ENCODE data around the gene MARK1. TPM values are rescaled to one million over a fixed set of nuclear protein-coding genes. Genes with fewer than 3 reads are reported as not detected.

MARK1 gene
- total RNA-seq, 1 donor from 2014 or later, result not detected

DNA sequence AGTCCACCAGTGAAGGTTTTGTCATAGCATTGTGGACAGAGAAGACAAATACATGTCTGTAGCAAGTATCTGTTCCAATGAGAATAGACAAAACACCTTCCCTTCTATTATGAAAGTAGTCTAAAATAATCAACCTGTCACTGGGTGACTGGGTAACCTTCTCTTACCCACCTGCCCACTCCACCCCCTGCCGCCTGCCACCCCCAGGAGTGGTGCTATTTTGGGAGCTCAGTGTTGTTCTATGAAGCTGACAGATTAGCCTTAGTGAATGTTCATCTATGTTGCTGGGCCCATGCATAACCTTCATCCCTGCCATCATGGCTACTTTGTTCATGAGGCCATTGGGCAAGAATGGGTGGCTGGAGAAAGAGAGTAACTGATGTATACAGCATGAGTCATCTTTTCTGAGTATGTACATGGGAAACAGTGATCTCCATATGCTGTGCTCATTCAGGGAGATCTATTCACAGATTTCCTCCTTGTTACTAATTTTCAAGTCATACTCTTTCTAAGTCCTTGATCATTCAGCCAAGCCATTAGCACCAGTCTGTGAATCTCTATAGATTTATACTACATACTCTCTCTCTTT is 24.8 kb downstream of the MARK1 start:
- no peak overlapping the region for H3K27ac Mint-ChIP-seq
- intact Hi-C loops (cut with micrococcal nuclease), result loop anchor here (10.0 kb wide), 1 partner anchor 358 kb away; no protein-coding TSS in a partner anchor

DNA sequence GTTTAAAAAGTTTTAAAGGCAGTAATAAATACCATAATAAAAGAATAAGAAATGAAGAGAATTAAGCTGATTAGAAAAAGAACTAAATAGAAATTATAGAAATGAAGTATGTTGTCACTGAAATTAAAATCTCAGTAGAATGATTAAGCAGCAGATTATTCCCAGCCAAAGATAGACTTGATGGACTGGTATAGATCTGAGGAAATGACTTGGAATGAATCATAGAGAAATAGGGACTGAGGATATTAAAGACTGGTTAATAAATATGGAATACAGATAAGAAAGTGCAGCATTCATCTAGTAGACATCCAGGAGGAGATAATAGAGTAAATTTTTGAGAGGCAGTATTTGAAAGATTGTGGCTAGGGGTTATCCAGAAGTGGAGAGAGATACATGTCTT is 28.7 kb downstream of the MARK1 start:
- H3K36me3 Mint-ChIP-seq (ENCODE audit: low read depth), result no peaks in the 10 kb centered on the region
- no peaks in the 10 kb centered on the region for H3K27me3 Mint-ChIP-seq
- no peaks in the 10 kb centered on the region for H3K9me3 Mint-ChIP-seq
- no peak overlapping the region for H3K4me3 Mint-ChIP-seq
- H3K27ac Mint-ChIP-seq, result no peak overlapping the region
- H3K4me1 Mint-ChIP-seq, result no peaks in the 10 kb centered on the region
- no peak for DNase-seq
- intact Hi-C loops (cut with micrococcal nuclease), result loop anchor here (10.0 kb wide), 1 partner anchor 362 kb away; no protein-coding TSS in a partner anchor

More for the DNA sequence above, 24.8 kb downstream of the MARK1 start:
- Mint-ChIP-seq H3K4me3 (no peak overlapping the region), H3K4me1 (no peaks in the 10 kb centered on the region), H3K36me3 (ENCODE audit: low read depth) (no peaks in the 10 kb centered on the region), H3K9me3 (no peaks in the 10 kb centered on the region), H3K27me3 (no peaks in the 10 kb centered on the region)
- DNase-seq, result no peak

DNA sequence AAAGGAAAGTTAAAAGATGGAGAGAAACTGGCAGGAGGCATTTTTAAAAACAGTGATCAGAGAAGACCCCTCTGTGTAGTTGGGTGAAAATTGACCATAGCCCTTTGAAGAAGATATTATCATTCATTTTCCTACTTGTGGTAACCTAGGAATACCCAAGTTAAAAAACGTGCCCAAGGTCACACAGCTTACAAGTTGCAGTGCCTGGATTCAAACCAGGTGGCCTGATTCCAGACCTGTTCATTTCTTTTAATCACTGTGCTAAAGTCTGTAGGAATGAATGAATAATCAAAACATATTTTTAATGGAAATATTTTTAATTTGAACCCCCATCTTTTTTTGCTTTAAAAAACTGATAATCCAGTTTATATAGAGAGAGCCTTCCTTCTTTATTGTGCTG is 35.6 kb downstream of the MARK1 start:
- Mint-ChIP-seq H3K4me3 (no peak overlapping the region), H3K4me1 (no peaks in the 10 kb centered on the region)
- intact Hi-C loops (cut with micrococcal nuclease), result no loop called here

DNA sequence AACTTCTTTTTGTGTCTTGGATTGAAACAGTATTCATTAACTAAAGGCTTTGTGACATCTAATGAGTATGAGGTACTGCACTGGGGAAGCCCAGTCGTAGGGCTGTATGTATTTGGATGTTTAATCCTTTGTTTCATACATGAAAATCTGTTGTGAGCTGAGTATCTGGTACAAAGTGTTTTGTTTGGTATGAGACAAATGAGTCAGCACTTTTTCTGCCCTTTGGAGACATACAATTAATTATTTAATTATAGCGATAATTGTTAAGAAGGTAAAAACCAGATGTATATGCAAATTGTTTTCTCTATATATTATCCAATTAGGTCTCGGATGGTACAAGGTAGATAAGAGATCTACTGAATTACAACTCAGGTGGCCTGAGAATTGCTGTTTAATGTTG is 36.3 kb downstream of the MARK1 start:
- no peak for DNase-seq
- H3K9me3 Mint-ChIP-seq, result no peaks in the 10 kb centered on the region
- intact Hi-C loops (cut with micrococcal nuclease), result no loop called here
- no peak overlapping the region for H3K27ac Mint-ChIP-seq
- no peaks in the 10 kb centered on the region for H3K4me1 Mint-ChIP-seq
- H3K4me3 Mint-ChIP-seq, result no peak overlapping the region
- H3K36me3 Mint-ChIP-seq (ENCODE audit: low read depth), result no peaks in the 10 kb centered on the region
- peaks cover 2% of the 10 kb centered on the region for H3K27me3 Mint-ChIP-seq

More for the DNA sequence above, 35.6 kb downstream of the MARK1 start:
- no peak for DNase-seq
- no peaks in the 10 kb centered on the region for H3K36me3 Mint-ChIP-seq (ENCODE audit: low read depth)
- peaks cover 2% of the 10 kb centered on the region for H3K27me3 Mint-ChIP-seq
- no peak overlapping the region for H3K27ac Mint-ChIP-seq
- no peaks in the 10 kb centered on the region for H3K9me3 Mint-ChIP-seq

DNA sequence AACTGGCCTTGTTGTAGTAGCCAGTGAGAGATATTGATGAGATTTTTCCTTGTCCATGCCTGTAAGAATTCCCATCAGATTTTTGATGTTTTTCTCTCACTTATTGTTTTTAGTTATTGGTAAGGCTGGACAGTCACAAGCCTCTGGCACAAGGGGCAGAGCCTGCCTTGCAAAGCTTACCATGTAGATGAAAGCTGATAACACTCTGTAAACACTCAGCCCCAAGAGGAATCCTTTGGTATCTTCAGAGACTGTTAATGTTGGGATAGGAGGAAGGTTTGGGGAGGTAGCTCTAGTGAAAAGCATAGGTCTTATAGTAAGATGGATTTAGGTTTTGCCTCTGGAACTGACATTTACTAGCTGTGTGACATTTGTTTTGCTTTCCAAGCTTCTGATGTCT is 37.7 kb downstream of the MARK1 start:
- no peak overlapping the region for H3K27ac Mint-ChIP-seq
- intact Hi-C loops (cut with micrococcal nuclease), result no loop called here
- DNase-seq, result no peak
- no peaks in the 10 kb centered on the region for H3K4me1 Mint-ChIP-seq
- no peak overlapping the region for H3K4me3 Mint-ChIP-seq
- H3K9me3 Mint-ChIP-seq, result no peaks in the 10 kb centered on the region
- peaks cover 2% of the 10 kb centered on the region for H3K27me3 Mint-ChIP-seq
- H3K36me3 Mint-ChIP-seq (ENCODE audit: low read depth), result no peaks in the 10 kb centered on the region

DNA sequence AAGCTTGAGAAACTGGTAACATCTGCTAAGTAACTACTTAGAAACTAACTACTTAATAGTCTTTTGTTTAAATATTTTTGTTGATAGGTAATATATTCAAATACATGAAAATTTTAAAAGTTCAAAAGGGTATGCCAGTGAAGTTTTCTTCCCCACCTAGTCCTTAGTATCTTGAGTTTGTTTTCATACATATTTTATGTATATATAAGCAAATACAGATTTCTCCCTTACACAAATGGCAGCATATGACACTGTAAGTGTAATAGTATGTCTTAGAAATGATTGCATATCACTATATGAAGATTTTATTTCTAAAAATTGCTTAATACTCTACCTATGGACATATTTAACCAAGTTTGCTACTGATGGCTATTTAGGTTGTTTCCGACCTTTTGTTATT is 38.9 kb downstream of the MARK1 start:
- H3K27me3 Mint-ChIP-seq, result peaks cover 2% of the 10 kb centered on the region
- no peaks in the 10 kb centered on the region for H3K4me1 Mint-ChIP-seq
- no peak overlapping the region for H3K27ac Mint-ChIP-seq
- intact Hi-C loops (cut with micrococcal nuclease), result no loop called here
- H3K36me3 Mint-ChIP-seq (ENCODE audit: low read depth), result no peaks in the 10 kb centered on the region
- DNase-seq, result no peak
- no peaks in the 10 kb centered on the region for H3K9me3 Mint-ChIP-seq
- no peak overlapping the region for H3K4me3 Mint-ChIP-seq

DNA sequence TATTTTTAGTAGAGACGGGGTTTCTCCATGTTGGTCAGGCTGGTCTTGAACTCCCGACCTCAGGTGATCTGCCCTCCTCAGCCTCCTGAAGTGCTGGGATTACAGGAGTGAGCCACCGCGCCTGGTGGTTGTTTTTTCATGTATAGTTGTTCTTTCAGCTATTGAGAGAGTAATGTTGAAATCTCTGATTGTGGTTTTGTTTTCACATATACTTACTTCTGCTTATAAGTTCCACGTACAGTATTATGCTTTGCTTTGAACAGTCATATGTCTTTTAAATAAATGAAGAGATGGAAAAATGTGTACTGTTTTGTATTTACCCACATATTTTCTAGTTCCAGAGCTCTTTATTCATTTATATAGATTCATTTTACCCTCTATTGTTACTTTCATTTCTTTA is 44.5 kb downstream of the MARK1 start:
- H3K27me3 Mint-ChIP-seq, result no peaks in the 10 kb centered on the region
- H3K4me3 Mint-ChIP-seq, result no peak overlapping the region
- H3K4me1 Mint-ChIP-seq, result no peaks in the 10 kb centered on the region
- no peaks in the 10 kb centered on the region for H3K36me3 Mint-ChIP-seq (ENCODE audit: low read depth)
- no peaks in the 10 kb centered on the region for H3K9me3 Mint-ChIP-seq
- intact Hi-C loops (cut with micrococcal nuclease), result no loop called here
- no peak for DNase-seq
- no peak overlapping the region for H3K27ac Mint-ChIP-seq

DNA sequence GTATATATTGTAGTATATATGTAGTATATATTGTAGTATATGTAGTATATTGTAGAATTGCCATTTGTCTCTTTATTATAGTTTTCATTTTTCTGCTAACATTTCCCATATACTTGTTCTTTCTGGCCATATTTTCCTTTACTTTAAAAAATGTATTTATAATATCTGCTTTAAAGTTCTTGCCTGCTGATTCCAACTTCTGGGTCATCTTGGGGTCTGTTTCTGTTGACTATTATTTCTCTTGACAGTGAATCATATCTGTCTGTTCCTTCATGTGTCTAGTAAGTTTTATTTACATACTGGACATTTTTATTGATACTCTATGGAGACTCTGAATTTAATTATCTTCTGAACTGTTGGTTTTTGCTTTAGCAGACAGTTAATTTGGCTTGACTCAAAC is 45.9 kb downstream of the MARK1 start:
- no peak for DNase-seq
- H3K4me1 Mint-ChIP-seq, result no peaks in the 10 kb centered on the region
- H3K36me3 Mint-ChIP-seq (ENCODE audit: low read depth), result no peaks in the 10 kb centered on the region
- no peak overlapping the region for H3K27ac Mint-ChIP-seq
- intact Hi-C loops (cut with micrococcal nuclease), result no loop called here
- no peaks in the 10 kb centered on the region for H3K27me3 Mint-ChIP-seq
- no peaks in the 10 kb centered on the region for H3K9me3 Mint-ChIP-seq
- no peak overlapping the region for H3K4me3 Mint-ChIP-seq

DNA sequence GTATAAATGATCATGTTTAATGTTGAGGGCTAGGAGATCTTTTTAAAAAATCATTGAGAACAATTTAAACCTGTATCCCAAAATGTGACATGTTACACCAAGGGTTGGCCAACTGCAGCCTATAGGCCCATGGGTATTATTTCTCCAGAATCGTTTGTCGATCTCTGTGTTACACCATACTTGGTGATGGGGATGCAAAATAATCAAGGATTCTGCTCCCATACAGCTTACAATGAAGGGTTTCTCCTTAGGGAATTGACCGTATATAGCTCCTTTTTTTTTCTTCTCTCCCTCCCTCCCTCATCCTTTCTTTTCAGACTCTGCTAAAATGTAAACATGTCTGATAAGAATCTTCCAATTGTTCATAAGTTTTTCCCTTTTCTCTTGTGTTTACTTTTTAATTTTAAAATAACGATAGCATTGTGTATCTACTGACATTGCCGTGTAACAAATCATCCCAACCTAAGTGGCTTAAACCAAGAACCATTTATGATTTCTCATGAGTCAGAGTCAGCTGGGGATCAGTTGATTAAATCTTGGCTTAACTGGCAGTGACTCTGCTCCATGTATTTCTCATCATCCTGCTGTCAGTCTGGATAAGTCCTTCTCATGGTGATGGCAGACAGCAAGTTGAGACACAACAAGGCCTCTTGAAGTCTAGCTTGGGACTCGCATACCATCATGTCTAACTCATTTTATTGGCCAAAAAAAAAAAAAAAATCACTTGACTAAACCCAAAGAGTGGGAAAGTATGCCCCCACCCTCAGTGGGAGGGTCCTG is 48.0 kb downstream of the MARK1 start:
- Mint-ChIP-seq H3K9me3 (no peaks in the 10 kb centered on the region), H3K27ac (no peak overlapping the region), H3K36me3 (ENCODE audit: low read depth) (no peaks in the 10 kb centered on the region), H3K4me1 (no peaks in the 10 kb centered on the region), H3K4me3 (no peak overlapping the region), H3K27me3 (no peaks in the 10 kb centered on the region)
- no peak for DNase-seq
- intact Hi-C loops (cut with micrococcal nuclease), result no loop called here

DNA sequence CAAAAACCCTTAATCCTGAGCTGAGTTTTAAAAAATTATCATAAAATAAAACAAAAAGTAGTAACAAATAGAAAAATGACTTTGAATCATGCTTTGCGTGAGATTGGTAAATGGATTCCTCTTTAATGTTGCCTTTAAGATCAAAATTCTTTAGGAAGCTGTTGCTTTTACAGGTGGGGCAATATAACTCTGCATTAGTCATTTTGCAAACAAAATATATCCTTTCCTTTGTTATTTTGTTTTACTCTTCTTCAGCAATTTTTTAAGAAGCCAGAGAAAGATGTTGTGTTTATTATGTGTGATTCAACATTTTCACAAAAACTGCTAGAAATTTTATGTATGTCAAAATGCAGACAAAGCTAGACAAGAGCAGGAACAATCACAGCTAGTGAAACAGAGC is 50.0 kb downstream of the MARK1 start:
- Mint-ChIP-seq H3K27me3 (no peaks in the 10 kb centered on the region), H3K9me3 (no peaks in the 10 kb centered on the region), H3K27ac (no peak overlapping the region), H3K4me1 (no peaks in the 10 kb centered on the region), H3K36me3 (ENCODE audit: low read depth) (no peaks in the 10 kb centered on the region), H3K4me3 (no peak overlapping the region)
- no peak for DNase-seq
- intact Hi-C loops (cut with micrococcal nuclease), result no loop called here

DNA sequence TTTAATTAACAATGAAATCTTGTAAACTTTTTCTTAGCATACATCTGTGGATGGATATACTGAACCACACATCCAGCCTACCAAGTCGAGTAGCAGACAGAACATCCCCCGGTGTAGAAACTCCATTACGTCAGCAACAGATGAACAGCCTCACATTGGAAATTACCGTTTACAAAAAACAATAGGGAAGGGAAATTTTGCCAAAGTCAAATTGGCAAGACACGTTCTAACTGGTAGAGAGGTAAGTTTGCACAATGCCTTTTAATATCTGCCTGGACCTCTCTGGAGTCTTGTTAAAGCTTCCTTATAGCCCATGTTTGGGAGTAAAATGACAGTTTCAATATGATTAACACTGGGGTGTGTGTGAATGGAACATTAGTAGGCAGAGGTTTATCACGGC is 51.4 kb downstream of the MARK1 start:
- Mint-ChIP-seq H3K4me3 (no peak overlapping the region), H3K27ac (no peak overlapping the region), H3K27me3 (no peaks in the 10 kb centered on the region), H3K36me3 (ENCODE audit: low read depth) (no peaks in the 10 kb centered on the region), H3K4me1 (no peaks in the 10 kb centered on the region), H3K9me3 (no peaks in the 10 kb centered on the region)
- DNase-seq, result no peak
- intact Hi-C loops (cut with micrococcal nuclease), result no loop called here

DNA sequence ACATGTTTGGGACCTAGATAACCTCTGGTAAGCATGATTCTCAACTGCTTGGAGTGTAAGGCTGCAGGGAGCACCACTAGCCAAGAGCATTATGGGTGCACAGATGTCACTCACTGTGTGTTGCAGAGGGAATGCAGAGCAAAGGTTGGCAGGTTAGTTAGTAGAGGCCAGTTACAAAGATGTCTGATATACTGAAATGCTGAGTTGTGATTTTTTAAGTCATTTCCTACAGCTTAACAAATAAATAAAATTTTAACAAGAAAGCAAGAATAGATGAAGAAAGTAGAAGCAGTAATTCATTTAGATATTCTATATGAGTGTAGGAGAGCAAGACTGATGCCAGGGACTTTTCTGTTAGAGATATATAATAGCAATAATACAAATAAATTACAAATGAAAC is 64.8 kb downstream of the MARK1 start:
- Mint-ChIP-seq H3K4me1 (no peaks in the 10 kb centered on the region), H3K36me3 (ENCODE audit: low read depth) (no peaks in the 10 kb centered on the region), H3K4me3 (no peak overlapping the region), H3K27ac (no peak overlapping the region), H3K9me3 (no peaks in the 10 kb centered on the region), H3K27me3 (no peaks in the 10 kb centered on the region)
- intact Hi-C loops (cut with micrococcal nuclease), result no loop called here
- DNase-seq, result no peak

DNA sequence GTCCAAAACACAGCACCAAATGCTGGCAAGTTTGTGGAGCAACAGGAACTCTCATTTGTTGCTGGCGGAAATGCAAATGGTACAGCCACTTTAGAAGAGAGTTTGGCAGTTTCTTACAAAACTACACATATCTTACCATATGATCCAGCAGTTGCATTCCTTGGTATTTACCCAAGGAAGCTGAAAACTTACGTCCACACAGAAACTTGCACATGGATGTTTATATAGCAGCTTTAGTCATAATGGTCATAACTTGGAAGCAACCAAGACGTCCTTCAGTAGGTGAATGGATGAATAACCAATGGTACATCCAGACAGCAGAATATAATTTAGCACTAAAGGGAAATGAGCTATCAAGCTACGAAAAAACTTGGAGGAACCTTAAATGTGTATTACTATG is 66.4 kb downstream of the MARK1 start:
- Mint-ChIP-seq H3K4me3 (no peak overlapping the region), H3K27me3 (no peaks in the 10 kb centered on the region), H3K36me3 (ENCODE audit: low read depth) (no peaks in the 10 kb centered on the region), H3K4me1 (no peaks in the 10 kb centered on the region), H3K9me3 (no peaks in the 10 kb centered on the region), H3K27ac (no peak overlapping the region)
- intact Hi-C loops (cut with micrococcal nuclease), result no loop called here
- no peak for DNase-seq

DNA sequence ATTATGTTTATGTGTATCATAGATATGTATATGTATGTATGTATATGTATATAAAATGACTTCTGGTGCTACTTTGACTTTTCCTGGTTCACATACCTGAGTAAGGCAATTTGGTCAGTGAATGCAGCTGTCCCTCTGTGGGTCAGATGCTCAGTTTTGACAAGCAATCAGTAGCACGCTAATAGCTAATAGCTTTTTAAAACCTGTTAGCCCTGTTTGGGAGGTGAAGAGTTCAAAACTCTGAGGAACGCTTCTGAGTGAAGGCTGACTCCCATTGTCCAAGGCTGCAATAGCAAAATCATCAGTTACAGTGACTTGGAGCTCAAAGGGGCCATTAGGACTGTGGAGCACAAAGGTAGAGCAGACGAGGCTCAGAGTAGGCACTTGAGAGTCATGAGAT is 67.2 kb downstream of the MARK1 start:
- H3K36me3 Mint-ChIP-seq (ENCODE audit: low read depth), result no peaks in the 10 kb centered on the region
- H3K27me3 Mint-ChIP-seq, result no peaks in the 10 kb centered on the region
- H3K4me1 Mint-ChIP-seq, result no peaks in the 10 kb centered on the region
- H3K27ac Mint-ChIP-seq, result no peak overlapping the region
- H3K4me3 Mint-ChIP-seq, result no peak overlapping the region
- no peak for DNase-seq
- intact Hi-C loops (cut with micrococcal nuclease), result no loop called here
- no peaks in the 10 kb centered on the region for H3K9me3 Mint-ChIP-seq

DNA sequence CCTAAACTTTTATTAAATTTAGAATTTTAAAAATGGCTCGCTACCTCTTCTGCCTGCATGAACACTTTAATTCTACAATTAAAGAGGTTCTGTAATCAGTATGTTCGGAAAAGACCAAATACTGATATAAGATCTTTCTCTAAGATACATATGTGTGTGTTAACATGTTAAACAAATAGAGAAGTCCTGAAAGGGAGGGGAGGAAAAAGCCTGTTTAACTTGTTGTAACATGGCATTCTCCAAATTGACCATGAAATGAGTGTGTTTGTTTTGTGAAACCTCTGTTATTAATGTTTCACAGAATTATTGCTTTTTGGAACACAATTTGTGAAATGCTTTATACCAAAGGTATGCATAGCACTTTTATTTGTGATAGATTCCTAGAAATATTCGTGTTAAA is 77.0 kb downstream of the MARK1 start:
- no peaks in the 10 kb centered on the region for H3K27me3 Mint-ChIP-seq
- H3K4me1 Mint-ChIP-seq, result no peaks in the 10 kb centered on the region
- H3K9me3 Mint-ChIP-seq, result peaks cover 4% of the 10 kb centered on the region
- no peak for DNase-seq
- no peak overlapping the region for H3K4me3 Mint-ChIP-seq
- intact Hi-C loops (cut with micrococcal nuclease), result no loop called here
- H3K27ac Mint-ChIP-seq, result no peak overlapping the region
- no peaks in the 10 kb centered on the region for H3K36me3 Mint-ChIP-seq (ENCODE audit: low read depth)
